ENCODE results near the gene INCA1.

DNA sequence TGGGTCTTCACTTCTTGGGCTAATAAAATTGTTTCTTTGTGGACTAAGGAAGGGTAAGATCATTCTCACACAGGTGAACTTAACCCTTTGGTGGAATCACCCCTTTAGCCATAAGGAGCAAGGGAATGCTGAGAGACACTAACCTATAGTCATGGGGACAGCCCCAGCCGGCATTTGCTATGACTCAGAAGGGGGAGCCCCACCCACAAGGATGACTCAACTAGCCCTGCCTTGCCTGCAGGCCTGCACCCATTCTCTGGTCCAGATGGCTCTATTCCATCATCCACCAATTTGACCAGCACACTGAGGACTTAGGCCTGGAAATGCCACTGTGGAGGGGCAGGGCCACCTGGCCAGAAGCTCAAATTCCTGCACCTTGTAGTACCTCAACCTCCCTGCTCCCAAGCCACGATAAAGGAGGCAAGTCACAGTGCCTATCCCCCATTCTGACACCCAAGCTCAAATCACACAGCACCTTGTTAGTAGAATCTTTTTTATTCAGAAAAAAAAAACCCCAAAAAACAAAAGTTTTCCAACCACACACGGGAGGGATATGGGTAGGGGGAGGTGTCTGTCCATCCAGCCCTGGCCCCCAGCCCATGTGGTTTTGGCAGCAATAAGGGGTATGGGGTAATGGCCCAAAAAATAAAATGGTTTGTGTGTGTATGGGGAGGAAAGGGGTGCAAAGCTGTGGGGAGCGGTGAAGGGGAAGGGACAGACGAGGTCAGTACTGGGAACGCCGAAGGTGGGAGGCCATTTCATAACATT lies 52.0 kb downstream of the INCA1 start:
- TF ChIP-seq, protein P1, sequence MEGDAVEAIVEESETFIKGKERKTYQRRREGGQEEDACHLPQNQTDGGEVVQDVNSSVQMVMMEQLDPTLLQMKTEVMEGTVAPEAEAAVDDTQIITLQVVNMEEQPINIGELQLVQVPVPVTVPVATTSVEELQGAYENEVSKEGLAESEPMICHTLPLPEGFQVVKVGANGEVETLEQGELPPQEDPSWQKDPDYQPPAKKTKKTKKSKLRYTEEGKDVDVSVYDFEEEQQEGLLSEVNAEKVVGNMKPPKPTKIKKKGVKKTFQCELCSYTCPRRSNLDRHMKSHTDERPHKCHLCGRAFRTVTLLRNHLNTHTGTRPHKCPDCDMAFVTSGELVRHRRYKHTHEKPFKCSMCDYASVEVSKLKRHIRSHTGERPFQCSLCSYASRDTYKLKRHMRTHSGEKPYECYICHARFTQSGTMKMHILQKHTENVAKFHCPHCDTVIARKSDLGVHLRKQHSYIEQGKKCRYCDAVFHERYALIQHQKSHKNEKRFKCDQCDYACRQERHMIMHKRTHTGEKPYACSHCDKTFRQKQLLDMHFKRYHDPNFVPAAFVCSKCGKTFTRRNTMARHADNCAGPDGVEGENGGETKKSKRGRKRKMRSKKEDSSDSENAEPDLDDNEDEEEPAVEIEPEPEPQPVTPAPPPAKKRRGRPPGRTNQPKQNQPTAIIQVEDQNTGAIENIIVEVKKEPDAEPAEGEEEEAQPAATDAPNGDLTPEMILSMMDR (IDR thresholded peaks at IDR 0.05; ENCODE audit: poor library complexity) = no peak
- TF ChIP-seq EZH2 (IDR thresholded peaks at IDR 0.05; ENCODE audit: borderline replicate concordance) = no peak

Measured in hepatocyte (in vitro differentiated cells).